HG03095 (cell line): Measurements from ENCODE around the gene PLCH2.
"Not testable (repeated sequence)": the region's sequence is repeated elsewhere in the genome, so short reads cannot be mapped to it uniquely, and the experiment has no call there.

Experiments used
- ATAC-seq: cut with Tn5 transposase; IDR thresholded peaks from one replicate; pipeline ENCODE4 v1.9.1; 2021; ENCODE audit warnings: moderate library complexity; ENCODE audit not compliant: unreplicated experiment

The PLCH2 gene

DNA sequence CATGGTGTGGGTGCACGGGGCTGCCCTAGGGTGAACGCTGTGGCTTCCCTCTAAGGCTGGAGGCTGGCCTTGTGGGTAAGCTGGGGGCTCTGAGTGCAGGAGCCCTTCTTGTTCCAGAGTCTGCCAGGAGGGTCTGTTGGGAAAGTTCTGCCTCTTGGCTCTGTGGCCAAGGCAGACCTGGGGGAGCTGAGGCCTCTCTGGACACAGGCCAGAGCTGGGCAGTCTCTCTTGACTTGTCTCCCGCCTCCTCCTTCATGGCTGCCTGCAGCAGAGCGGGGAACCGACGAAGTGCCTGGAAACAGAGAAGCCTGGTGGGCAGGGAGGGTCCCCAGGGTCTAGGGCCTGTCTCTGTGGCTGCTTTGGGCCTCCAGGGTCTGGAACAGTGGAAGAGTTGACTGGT, 33.4 kb upstream of the PLCH2 start:
- ATAC-seq, result no peak

DNA sequence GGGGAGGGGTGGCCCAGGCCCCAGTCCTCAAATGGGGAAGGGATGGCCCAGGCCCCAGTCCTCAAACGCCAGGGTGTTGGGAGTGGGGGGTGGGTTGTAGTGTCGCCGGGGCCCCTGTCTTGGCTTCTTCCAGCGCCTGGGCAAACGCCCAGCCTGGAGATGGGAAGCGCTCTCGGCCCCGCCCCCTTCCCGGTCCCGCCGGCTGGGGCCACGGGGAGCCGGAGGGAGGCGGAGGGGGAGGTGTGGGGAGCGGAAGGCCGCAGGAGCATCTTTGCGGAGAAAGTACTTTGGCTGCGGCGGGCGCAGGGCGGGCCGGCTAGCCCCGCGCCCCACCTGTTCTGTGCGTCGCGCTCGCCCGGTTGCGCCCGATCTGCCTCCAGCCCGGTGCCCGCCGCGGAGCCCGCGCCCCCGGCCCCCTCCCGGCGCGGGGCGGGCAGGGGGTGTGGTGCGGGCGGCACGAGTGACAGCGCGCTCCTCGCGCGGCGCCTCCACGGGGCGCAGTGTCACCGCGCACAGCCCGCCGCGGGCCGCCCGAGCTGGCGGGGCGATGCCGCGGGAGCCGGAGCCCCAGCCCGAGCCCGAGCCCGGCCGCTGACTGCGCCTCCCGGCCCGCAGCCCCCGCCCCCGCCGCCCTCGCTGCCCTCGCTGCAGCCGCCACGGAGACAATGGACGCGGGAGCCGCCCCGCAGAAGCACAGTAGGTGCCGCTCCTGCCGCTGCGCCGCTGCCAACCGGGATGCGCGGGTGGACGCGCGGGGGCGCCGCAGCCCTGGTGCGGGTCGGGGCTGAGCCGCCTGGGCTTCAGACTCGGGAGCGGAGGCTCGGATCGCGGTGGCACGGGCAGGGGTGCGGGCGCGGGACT, 32.6 kb upstream of the PLCH2 start:
- ATAC-seq, result no peak

DNA sequence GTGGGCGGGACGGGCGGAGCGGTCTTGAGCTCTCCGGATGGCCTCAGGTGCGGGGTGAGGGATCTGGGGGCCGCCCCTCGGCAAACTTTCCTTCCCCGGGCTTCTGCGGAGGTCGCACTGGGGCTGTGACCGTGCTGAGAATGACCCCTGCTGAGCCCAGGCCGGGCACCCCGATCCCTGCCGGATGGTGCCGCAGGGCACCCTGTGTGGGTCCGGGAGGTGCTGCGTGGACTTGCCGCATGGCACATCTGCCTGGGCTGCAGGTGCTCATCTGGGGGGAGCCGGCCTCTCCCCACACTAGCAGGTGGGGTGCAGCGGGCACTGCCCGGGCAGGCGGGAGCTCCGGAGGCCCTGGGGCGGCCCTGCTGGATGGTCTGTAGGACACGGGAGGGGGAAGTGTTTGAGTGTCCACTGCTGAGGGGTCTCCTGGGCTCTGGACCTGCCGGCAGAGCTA, 31.9 kb upstream of the PLCH2 start:
- ATAC-seq, result no peak

DNA sequence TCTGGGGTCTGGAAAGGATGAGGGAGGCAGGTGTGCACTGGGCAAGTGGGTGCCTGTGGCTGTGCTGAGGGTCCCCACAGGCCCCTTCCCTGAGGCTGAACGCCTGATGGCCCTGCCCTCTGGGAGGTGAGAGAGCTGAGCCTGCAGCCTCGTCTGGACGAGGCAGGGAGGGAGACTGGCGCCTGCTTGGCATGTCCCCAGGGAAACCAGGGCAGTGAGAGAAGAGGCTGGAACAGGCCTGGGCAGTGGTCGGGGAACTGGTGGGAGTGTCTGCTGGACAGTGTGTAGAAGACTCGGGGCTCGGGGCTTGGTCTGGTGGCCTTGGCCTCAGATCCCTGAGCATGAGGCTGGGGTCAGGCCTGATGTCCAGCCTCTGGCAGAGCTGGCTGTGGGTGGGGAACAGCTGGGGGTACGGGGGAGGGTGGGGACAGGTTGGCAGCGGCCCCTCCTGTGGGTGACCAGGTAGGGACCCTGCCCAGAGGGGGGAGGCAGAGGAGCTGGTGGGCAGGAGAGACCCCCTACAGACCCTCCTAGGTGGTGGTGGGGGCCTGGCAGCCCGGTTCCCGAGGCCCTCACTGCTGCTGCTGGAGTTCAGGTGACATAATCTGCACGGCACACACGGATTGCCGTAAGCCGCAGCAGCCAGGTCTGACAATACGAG, 30.8 kb upstream of the PLCH2 start:
- ATAC-seq, result no peak

DNA sequence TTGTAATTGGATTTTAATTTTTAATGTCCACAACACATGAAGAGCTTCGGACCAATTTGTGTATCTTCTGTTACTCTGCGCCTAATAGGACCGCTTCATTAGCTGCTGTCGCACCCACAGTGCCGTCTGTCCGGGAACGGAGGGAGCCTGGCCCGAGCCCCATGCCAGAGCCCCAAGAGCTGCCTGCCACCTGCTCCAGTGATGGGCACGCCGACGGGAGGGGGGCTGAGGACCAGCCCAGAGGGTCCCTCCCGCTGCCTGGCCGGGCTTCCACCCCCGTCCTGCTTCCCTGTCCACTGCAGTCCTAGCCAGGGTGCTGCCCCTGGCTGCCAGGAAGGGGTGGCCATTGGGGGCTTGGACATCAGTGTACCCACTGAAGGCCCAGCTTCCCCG, 30.3 kb upstream of the PLCH2 start:
- ATAC-seq, result no peak

DNA sequence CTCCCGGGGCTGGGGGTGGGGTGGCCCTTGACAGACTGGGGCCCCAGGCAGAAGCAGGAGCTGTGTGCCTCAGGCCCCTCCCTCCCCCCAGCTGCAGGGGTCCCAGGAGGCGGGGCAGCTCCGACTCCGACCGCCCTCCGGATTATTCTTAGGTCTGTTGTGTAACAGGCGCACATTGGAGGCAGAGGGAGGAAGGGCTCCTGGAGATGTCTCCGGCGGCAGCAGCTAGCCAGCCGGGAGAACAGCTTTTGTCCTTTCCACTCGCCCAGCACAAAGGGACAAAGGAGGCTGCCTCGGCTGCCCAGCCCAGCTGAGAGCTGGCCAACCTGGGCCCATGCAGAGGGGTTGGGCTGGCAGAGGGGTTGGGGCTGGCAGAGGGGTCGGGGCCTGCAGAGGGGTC, 29.7 kb upstream of the PLCH2 start:
- ATAC-seq, result no peak

DNA sequence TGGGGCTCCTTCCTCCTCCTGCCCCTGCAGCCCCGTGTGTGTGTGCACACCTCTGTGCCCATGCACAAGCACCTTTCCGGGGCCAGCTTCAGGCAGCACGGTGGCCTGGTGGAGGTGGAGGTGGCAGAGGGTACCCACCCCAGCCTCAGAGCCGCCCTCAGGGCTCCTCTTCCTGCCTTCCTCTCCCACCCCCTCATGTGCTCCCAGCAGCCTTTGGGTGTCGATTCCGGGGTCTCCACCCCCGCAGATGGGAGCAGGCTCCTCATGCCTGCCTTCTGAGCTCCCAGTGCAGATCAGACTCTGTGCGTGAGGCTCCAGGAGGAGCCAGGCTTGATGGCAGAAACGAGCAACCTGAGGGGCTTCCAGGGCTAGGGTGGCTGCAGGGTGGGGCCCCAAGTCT, 29.2 kb upstream of the PLCH2 start:
- no peak for ATAC-seq

DNA sequence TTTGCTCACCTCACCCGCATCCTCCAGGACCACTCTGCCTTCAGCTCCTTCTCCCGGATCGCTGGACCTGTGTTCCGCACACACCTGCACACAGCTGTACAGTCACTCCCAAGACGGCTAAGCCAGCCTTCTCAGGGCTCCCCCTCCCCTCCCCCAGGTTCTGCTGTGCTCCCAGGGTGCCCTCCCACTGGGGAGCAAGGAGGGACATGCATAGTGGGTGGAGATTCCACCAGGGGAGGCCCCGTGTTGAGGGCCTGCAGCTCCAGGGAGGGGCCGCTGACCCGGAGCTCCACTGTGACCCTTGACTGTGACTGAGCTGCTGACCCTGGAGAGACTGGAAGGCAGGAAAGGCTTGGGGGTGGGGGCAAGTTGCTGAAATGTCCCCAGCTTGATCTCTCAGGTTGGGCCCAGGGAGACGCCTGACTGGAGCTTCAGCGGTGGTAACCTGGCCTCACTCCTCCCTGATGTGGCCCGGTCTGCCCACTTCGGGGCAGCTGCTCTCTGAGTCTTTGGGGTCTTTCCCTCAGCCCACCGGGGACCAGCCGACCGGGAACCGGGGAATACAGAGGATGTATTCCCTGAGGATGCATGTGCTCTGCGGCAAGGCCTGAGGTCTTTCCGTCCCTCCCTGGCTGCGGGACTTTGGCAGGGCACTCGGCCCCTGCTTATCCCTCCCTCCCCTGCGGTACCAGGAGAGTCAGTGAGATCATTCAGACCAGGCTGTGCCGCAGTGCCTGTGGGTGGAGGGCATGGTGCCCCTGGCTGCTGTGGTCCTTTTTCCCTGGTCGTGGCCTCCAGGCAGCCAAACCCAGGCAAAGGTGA, 28.6 kb upstream of the PLCH2 start:
- no peak for ATAC-seq

DNA sequence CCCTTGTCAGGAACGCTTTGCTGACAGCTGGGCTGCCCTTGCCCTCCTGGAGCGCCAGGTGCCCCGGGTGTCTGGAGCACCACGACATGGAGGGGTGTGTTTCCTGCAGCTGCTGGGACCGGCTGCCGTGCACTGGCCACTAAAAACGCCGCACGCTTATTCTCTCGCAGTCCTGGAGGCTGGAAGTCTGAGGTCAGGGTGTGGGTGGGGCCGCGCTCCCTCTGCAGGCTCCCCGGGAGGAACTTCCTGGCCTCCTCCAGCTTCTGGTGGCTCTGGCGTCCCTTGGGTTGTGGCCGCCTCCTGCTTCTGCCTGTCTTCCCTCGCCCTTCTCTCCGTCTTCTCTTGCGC, 28.0 kb upstream of the PLCH2 start:
- no peak for ATAC-seq

DNA sequence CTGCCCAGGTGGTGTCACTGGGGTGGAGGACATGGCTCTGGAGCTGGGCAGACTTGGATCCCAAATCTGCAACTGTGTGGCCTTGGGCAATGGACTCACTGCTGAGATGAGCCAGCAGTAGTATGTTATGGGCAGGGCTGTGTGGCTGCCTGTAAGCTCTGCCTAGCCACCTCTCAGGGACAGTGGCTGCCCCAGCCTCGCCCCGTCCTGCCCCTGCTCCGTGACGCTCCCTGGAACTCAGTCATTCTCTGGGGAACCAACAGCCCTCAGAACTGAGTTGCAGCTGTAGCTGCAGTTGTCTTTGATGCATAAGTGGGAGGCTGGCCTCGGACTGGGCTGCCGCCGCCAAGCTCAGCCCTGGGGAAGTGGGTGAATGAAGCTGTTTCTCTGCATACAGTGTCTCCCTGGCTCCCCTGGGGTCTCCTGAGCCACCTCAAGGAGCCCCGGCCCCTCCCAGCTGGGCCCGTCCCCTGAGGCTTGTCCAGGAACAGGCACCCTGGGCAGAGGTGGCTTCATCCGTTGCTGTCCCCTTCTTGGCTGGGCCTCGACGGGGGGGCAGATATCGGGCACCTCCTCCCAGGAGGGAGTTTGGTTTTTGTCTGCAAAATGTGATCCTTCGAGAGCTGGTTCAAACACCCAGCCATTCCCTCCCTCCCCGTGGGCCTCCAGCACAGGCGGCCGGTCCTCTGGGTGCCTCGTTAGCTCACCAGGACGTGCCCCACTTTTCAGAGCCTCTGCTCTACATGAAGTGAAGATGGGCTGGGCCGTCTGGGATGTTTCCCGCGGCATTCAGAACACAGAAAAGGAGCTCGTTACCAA, 26.2 kb upstream of the PLCH2 start:
- no peak for ATAC-seq

DNA sequence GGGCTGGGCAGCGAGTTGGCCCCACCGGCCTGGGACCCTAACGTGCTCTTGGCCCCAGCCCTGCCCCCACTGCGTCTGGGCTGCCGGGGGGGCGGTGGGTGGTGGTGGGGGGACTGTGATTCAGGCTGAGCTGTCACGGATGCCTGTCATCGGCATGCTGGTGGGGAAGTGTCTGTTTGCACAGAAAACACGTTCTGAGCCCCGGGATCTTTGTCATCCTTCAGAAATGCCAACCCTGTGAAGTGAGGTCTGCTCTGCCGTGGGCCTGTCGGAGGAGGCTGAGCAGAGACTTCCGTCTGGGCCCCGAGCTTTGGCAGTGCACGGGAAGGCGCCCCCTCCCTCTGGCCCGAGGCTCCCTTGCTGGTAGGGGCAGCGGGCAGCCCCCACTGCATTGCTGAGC, 24.3 kb upstream of the PLCH2 start:
- ATAC-seq, result no peak

DNA sequence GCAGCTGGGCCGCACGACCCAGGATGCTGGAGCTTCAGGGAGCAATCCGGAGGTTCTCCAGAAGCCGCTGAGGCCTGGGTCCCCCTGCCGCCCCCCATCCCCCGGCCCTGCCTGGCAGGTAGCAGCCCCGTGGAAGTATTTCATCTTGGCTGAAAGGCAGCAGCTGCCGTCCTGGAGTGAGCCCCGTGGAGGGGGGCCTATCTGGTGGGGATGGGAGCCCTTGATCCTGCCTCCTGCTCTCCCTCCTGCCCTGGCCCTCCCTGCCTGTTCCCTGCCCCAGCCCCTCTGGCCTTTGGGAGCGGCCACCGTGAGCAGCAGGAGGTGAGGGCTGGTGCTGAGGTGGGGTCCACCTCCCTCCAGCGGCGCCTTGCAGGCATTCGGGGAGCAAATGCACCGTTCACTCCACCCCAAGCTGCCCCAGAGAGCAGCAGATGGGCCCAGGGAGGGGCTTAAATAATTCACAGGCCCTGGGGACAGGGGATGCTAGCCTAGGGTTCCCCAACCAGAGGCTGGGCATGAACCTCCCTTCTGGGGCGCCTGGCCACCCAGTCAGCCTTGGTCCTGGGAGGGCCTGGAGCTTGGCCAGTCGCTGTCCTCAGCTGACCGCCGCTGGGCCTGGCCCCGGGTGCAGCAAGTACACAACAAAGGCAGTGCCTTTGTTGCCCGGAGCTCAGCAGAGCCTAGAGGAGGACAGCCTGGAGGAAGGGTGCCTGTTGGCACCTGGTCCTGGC, 23.7 kb upstream of the PLCH2 start:
- no peak for ATAC-seq

DNA sequence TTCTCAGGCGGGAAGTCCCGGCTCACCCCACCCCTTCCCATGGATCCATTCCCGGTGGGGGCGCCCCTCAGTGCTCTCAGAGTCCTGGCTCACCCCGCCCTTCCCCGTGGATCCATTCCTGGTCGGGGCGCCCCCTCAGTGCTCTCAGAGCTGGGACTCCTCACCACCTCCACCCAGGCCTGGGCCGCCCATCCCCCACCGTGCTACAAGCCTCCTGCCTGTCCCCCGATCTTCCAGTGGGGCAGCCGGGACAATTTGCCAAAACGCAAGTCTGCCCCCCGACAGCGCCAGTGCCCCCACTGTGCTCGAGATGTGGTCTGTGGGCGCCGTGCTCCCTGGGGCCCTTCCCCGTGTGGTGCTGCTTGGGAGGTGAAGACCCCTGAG, 23.2 kb upstream of the PLCH2 start:
- ATAC-seq, result no peak

DNA sequence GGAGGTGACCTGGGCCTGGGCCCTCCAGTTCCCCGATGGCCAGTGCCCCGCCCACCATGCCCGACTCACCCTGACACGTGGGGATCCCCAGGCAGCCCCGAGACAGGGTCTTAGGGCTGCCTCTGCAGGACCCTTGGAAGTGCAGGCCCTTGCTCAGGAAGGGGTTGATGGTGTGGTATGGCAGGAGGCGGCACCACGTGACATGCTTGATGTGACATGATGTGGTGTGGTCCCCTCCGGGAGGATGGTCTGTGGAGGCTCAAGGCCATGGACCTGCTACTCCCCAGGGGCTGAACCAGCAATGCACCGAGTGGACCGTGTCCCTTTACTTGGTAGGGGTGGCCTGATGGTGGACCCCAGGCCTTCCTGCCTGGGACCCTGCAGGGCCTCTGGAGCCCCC, 21.9 kb upstream of the PLCH2 start:
- no peak for ATAC-seq

DNA sequence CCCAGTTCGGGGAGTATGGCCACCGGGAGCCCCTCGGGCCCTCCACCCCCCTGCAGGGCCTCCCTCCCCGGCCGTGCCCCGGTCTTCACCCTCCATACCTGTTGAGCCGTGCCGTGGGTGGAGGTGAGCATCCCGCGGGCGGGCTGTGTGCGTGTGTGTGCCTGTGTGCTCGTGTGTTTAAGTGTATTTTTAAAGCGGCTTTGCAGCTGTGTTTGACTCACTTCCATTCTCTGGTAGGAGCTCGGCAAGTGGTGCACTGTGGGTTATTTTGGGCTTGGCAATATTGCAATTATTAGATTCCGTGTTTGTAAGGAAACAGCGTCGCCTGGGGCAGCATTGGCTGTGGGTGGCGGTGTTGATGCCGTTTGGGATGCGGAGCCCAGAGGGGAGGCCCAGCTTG, 20.3 kb upstream of the PLCH2 start:
- ATAC-seq, result no peak

DNA sequence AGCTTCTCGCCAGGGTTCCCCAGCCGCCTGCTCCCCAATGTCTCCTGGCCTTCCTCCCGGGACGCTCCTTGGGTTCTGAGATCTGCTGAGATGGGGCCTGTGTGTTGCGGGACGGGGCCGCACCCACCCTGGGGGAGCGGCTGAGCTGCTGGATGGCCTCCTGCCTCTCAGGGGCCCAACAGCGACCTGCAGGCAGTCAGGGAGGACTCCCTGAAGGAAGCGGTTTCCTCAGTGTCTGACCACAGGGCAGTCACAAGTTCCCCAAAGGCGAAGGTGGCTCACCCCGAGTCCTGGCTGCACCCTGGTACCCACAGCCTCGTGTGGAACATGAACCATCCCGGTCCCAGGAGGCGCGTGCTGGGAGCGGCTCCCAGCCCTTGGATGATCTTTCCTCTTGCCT, 18.6 kb upstream of the PLCH2 start:
- no peak for ATAC-seq

DNA sequence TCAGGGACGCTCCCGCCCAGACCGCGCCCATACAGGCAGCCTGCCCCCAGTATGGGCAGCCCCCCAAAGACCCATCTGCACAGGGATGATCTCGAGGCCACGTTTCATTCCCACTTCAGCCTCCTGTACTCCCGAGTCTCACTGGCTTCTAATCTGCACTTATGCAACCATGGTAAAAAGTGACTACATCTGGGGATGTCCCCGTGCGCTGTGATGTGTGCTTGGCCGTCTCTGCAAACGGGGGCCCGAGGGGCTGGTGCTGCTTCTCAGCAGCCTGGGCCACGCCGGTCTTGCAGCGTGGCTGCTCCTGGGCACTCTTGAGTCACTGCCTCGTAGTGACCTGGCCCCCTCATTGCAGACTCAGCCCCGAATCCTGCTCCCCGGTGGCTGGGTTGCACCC, 17.4 kb upstream of the PLCH2 start:
- ATAC-seq, result no peak

DNA sequence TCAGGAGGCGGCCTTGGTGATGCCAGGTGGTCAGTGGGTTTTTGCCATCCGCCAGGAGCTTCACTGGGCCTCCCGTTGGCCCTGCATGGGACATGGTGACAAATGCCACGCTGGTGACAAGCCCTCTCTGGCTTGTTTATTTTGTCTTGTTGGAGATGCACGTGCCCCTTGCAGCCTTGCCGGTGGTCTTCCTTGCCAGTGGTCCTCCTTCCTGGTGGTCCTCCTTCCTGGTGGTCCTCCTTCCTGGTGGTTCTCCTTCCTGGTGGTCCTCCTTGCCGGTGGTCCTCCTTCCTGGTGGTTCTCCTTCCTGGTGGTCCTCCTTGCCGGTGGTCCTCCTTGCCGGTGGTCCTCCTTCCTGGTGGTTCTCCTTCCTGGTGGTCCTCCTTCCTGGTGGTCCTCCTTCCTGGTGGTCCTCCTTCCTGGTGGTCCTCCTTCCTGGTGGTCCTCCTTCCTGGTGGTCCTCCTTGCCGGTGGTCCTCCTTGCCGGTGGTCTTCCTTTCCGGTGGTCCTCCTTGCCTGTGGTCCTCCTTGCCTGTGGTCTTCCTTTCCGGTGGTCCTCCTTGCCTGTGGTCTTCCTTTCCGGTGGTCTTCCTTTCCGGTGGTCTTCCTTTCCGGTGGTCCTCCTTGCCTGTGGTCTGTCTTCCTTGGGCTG, 16.9 kb upstream of the PLCH2 start:
- not testable (repeated sequence) for ATAC-seq

DNA sequence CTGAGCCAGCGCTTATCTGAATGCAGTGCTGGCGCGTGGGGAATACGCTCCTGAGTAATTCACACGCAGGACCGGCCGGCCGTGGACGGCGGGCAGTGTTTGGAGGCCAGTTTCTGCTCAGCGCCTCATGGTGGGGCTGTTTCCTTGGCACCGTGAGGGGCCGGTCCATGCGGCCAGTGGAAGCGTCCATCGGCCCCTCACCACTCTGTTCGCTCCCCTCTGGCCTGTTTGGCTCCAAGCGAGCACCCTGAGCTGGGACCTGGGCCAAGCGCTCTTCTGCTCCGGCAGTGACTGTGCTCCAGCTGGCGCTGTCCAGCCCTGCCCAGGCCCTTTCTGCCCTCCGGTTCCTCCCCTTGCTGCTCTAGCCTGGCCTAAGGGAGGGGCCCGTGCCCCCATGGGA, 16.3 kb upstream of the PLCH2 start:
- no peak for ATAC-seq

DNA sequence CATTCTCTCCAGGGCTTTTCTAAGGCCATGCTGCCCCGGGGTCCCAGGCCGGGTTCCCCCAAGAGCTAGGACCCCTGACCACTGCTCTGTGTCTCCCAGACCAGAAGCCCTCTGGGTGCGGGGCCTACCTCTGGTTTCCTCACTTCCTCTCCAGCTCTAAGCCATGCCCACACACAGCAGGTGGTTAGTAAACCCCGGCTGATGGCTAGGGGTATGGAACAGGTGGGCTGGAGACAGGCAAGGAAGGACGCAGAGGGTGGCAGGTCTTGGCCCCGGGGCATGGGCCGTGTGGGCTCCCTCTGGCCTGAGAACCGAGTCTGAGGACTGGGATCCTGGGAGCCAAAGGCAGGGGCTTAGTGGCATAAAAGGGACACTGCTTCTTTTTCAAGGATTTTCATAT, 15.9 kb upstream of the PLCH2 start:
- ATAC-seq, result no peak
